Esophagus mucosa (tissue), 1 donor: Measurements from ENCODE around the gene FOS. TPM values are rescaled to one million over a fixed set of nuclear protein-coding genes. Genes with fewer than 3 reads are reported as not detected.
"Not testable (repeated sequence)": the region's sequence is repeated elsewhere in the genome, so short reads cannot be mapped to it uniquely, and the experiment has no call there.

Experiments
- ATAC-seq: fragments of 200-7000 bp; cut with Tn5 transposase; one replicate; pipeline ENCODE4 v1.9.1; 2020
- total RNA-seq: library from RNA; stranded (reverse); gene quantifications from one replicate; pipeline ENCODE4 v1.2.4, GENCODE V29; 2023
- donor health status: DM: yes; HTN: yes; CAD: no.

FOS gene
- total RNA-seq, 1 donor from 2014 or later: 125 TPM

DNA sequence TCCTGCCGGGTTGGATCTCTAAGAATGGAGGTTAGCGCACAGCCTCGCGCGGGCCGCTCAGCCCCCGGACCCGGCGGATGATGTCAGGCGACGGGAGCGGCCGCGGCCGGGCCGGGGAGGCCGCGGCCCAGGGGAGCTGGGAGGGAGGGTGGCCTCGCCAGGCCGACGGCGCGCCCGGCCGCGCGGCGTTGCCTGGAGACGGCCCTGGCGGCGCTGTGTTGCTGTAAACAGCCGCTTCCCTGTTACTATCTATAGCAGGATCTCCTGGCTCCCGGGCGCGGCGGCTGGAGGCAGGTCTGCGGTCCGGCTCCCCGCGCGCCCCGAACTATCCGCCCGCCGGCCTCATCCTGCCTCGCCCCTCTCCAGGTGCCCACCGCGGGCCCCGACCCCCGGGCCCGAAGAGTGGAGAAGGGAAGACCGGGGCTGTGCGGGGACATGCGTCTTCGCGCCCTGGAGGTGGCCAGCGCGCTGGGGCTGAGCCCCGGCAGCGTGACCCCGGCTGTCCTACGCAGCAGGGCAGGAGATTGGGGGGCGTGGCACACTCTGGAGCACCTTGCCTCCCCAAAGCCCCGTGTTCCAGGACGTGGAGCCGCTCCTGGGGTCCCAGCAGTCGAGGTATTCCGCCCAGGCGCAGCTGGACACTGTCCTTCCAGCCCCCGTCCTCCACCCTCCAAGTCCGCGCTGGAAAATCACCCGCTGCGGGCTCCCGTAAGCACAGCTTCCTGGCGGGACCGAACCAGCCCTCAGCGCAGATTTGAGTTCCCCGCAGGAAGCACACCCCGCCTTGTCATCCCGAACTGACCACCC lies 1.4 kb upstream of the FOS start:
- ATAC-seq: peak; percentile 53

DNA sequence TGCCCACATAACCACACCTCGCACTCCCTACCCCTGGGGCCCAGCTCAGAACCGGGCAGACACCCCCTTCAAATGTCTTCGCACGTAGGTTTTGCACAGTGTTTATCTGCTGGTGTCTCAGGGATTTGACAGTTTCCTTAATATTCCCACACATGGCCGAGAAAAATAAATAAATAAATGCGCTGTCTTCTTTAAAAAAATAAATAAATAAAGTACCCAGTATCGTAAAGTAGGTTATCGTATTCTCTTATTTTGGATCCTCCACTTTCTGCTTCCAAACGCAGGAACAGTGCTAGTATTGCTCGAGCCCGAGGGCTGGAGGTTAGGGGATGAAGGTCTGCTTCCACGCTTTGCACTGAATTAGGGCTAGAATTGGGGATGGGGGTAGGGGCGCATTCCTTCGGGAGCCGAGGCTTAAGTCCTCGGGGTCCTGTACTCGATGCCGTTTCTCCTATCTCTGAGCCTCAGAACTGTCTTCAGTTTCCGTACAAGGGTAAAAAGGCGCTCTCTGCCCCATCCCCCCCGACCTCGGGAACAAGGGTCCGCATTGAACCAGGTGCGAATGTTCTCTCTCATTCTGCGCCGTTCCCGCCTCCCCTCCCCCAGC lies 710 bp upstream of the FOS start:
- no peak for ATAC-seq

DNA sequence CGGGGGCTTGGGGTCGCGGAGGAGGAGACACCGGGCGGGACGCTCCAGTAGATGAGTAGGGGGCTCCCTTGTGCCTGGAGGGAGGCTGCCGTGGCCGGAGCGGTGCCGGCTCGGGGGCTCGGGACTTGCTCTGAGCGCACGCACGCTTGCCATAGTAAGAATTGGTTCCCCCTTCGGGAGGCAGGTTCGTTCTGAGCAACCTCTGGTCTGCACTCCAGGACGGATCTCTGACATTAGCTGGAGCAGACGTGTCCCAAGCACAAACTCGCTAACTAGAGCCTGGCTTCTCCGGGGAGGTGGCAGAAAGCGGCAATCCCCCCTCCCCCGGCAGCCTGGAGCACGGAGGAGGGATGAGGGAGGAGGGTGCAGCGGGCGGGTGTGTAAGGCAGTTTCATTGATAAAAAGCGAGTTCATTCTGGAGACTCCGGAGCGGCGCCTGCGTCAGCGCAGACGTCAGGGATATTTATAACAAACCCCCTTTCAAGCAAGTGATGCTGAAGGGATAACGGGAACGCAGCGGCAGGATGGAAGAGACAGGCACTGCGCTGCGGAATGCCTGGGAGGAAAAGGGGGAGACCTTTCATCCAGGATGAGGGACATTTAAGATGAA lies 630 bp downstream of the FOS start:
- ATAC-seq: no peak

DNA sequence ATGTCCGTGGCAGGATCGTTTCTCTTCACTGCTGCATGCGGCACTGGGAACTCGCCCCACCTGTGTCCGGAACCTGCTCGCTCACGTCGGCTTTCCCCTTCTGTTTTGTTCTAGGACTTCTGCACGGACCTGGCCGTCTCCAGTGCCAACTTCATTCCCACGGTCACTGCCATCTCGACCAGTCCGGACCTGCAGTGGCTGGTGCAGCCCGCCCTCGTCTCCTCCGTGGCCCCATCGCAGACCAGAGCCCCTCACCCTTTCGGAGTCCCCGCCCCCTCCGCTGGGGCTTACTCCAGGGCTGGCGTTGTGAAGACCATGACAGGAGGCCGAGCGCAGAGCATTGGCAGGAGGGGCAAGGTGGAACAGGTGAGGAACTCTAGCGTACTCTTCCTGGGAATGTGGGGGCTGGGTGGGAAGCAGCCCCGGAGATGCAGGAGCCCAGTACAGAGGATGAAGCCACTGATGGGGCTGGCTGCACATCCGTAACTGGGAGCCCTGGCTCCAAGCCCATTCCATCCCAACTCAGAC lies 1.2 kb downstream of the FOS start:
- ATAC-seq: no peak

DNA sequence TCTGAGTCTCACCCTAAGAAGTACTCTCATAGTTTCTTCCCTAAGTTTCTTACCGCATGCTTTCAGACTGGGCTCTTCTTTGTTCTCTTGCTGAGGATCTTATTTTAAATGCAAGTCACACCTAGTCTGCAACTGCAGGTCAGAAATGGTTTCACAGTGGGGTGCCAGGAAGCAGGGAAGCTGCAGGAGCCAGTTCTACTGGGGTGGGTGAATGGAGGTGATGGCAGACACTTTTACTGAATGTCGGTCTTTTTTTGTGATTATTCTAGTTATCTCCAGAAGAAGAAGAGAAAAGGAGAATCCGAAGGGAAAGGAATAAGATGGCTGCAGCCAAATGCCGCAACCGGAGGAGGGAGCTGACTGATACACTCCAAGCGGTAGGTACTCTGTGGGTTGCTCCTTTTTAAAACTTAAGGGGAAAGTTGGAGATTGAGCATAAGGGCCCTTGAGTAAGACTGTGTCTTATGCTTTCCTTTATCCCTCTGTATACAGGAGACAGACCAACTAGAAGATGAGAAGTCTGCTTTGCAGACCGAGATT lies 1.7 kb downstream of the FOS start:
- ATAC-seq: no peak

DNA sequence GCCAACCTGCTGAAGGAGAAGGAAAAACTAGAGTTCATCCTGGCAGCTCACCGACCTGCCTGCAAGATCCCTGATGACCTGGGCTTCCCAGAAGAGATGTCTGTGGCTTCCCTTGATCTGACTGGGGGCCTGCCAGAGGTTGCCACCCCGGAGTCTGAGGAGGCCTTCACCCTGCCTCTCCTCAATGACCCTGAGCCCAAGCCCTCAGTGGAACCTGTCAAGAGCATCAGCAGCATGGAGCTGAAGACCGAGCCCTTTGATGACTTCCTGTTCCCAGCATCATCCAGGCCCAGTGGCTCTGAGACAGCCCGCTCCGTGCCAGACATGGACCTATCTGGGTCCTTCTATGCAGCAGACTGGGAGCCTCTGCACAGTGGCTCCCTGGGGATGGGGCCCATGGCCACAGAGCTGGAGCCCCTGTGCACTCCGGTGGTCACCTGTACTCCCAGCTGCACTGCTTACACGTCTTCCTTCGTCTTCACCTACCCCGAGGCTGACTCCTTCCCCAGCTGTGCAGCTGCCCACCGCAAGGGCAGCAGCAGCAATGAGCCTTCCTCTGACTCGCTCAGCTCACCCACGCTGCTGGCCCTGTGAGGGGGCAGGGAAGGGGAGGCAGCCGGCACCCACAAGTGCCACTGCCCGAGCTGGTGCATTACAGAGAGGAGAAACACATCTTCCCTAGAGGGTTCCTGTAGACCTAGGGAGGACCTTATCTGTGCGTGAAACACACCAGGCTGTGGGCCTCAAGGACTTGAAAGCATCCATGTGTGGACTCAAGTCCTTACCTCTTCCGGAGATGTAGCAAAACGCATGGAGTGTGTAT lies 2.4 kb downstream of the FOS start:
- no peak for ATAC-seq

DNA sequence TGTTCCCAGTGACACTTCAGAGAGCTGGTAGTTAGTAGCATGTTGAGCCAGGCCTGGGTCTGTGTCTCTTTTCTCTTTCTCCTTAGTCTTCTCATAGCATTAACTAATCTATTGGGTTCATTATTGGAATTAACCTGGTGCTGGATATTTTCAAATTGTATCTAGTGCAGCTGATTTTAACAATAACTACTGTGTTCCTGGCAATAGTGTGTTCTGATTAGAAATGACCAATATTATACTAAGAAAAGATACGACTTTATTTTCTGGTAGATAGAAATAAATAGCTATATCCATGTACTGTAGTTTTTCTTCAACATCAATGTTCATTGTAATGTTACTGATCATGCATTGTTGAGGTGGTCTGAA lies 3.0 kb downstream of the FOS start:
- ATAC-seq: no peak

DNA sequence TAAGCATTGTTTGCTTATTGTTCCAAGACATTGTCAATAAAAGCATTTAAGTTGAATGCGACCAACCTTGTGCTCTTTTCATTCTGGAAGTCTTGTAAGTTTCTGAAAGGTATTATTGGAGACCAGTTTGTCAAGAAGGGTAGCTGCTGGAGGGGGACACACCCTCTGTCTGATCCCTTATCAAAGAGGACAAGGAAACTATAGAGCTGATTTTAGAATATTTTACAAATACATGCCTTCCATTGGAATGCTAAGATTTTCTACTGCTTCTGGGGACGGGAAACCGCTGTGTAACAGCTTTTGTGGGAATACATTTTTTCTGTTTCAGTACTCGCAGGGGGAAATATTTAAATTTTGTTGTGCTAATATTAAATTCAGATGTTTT lies 3.5 kb downstream of the FOS start:
- no peak for ATAC-seq

DNA sequence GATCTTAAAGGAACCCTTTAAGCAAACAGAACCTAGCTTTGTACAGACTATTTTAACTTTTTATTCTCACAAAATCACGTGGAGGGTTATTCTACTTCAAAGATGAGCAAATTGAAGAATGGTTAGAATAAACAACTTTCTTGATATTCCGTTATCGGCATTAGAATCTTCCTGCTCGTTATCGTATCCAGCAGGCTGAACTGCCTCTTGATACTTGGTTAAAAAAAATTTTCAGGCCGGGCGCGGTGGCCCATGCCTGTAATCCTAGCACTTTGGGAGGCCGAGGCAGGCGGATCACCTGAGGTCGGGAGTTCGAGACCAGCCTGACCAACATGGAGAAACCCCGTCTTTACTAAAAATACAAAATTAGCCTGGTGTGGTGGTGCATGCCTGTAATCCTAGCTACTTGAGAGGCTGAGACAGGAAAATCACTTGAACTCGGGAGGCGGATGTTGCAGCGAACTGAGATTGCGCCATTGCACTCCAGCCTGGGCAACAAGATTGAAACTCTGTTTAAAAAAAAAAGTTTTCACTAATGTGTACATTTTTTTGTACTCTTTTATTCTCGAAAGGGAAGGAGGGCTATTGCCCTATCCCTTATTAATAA lies 4.0 kb downstream of the FOS start:
- ATAC-seq: not testable (repeated sequence)

DNA sequence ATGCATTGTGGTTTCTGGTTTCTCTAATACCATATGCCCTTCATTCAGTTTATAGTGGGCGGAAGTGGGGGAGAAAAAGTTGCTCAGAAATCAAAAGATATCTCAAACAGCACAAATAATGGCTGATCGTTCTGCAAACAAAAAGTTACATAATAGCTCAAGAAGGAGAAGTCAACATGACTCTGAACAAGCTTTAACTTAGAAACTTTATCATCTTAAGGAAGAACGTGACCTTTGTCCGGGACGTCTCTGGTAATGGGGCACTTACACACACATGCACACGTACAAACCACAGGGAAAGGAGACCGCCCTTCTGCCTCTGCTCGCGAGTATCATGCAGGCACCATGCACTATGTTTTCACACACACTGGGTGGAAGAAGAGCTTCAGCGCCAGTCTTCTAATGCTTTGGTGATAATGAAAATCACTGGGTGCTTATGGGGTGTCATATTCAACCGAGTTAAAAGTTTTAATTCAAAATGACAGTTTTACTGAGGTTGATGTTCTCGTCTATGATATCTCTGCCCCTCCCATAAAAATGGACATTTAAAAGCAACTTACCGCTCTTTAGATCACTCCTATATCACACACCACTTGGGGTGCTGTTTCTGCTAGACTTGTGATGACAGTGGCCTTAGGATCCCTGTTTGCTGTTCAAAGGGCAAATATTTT lies 4.7 kb downstream of the FOS start:
- peak; percentile 21 for ATAC-seq

DNA sequence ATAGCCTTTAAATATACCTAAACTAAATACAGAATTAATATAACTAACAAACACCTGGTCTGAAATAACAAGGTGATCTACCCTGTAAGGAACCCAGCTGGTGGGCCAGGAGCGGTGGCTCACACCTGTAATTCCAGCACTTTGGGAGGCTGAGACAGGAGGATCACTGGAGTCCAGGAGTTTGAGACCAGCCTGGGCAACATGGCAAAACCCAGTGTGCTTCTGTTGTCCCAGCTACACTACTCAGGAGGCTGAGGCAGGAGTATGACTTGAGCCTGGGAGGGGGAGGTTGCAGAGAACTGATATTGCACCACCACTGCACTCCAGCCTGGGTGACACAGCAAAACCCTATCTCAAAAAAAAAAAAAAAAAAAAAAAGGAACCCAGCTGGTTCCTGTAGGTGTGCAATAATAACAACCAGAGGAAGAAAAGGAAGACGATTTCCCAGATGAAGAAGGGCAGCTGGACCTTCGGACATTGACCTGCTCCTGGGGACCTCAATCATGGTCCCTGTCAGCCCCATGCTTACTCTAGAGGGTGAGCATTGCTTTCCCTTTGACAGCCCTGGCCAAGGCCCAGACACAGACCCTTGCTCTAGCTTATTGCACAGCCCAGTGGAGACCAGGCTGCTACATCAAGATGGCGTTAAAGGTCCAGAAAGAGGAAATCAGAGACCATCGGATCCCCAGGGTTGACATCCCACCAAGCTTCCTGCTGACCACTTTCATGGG lies 5.4 kb downstream of the FOS start:
- ATAC-seq: peak; percentile 40

DNA sequence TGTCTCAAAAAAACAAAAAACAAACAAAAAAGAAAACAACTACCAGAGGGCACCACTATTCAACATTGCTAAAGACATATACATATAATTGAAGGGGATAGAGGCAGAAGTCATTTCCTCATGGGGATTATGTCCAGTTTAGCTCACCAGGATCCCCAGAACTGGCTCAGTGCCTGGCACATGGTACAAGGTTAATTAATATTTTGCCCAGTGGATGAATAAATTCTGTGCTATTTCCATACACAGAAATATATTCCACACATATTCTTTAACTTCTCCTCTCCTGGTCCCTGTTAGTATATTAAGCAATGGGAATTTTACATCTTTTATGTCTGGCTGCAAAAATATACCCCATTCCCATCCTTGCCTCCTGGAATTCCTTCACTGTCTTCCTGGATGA lies 6.7 kb downstream of the FOS start:
- ATAC-seq: no peak

DNA sequence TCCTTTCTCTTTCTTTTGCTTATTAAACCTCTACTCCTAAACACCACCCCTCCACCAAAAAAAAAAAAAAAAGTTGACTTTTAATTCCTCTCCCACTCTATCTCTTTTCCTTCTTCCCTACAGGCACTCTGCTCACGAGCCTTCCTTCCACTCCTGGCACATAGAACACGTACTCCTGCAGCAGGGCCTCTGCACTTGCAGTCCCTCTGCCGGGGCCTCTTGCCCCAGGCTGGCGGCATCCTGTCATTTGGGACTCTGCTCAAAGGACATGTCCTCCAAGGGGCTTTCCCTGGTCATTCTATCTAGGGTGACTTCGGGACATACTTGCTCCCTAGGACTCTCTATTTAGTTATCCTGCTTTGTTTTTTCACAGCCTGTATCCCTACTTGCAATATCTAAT lies 7.7 kb downstream of the FOS start:
- no peak for ATAC-seq

DNA sequence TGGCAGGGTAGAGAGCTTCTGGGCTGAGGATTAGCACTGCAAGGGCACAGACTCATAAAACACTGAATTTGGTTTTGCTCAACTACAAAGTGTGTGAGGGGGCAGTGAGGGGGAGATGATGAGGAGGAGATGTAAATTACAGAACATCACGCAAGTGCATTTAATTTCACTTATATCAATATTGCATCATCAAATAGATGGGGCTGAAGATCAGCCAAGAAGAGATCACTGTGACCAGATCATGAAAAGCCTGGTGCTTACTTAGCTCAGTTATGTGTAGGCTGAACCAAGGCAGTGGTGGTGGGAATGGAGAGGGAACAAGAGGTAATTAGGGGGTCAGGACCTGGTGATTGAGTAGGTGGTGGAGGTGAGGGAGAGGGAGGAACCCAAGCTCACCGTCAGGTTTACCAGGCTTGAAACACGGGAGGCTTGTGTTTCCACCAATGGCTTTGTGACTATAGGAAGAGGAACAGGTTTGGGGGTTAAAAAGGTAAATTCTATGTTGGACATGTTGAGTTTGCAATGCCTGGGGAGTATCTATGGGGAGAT lies 11.3 kb downstream of the FOS start:
- no peak for ATAC-seq

DNA sequence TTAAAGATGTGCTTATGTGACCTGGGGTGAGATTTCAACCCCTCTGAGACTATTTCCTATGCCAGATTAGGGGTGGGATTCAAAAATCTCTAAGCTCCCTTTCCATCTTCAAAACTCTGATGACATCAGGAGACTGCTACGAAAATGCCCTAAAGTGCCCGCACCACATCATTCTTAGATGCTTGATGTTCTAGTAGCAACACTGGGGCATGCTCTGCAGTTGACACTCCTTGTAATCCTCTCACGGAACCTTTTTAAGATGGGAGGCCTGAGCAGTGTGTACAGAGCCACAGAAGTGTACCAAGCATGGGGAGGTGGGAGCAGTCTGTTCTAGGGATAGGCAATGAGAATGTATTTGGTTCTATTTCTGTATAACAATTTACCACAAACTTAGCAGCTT lies 12.2 kb downstream of the FOS start:
- no peak for ATAC-seq

DNA sequence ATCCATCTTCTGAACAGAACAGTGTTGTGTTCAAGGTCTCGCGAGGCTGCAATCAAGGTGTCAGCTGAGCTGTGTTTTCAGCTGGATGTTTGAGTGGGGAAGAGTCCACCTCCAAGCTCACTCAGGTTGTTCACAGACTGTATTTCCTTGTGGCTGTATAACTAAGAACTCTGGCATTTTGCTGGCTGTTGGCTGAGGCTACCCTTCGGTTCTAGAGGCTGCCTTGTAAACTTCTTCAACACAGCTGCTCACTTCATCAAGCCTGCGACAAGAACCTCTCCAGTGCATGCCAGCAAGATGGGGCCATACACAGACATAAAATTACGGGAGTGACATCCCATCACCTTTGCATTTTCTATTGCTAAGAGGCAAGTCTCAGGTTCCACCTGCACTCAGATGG lies 12.7 kb downstream of the FOS start:
- no peak for ATAC-seq

DNA sequence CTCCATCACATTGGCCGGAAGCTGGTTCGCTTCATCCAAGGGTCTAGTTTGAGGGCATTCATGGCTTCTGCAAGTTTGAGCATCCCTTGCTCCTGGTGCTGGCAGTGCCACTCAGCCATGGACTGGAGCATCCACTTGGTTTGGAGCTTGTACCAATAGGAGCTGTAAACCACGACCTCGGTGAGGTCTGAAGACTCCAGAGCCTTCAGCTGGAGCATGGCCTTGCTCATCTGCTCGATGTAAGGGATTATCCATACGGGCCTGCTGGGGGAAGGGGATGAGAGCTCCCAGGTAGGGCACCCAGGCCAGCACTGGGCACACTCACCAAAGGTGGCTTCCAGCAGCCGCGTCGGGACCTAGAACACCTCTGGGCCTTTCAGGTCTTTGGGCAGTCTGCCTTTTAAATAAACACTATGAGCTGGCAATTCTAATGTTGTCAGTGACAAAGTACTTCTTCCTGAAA lies 13.5 kb downstream of the FOS start:
- no peak for ATAC-seq

DNA sequence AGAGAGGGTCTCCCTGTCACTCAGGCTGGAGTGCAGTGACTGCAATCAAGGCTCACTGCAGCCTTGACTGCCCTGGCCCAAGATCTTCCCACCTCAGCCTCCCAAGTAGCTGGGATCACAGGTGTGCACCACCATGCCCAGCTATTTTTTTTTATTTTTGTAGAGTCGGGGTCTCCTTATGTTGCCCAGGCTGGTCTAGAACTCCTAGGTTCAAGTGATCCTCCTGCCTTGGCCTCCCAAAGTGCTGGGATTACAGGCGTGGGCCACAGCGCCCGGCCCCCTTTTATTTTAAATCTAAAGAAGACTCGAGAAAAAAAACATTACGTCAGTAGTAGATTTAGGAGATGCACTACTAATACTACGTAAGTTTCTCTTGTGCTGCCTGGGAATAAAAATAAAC lies 14.3 kb downstream of the FOS start:
- no peak for ATAC-seq

DNA sequence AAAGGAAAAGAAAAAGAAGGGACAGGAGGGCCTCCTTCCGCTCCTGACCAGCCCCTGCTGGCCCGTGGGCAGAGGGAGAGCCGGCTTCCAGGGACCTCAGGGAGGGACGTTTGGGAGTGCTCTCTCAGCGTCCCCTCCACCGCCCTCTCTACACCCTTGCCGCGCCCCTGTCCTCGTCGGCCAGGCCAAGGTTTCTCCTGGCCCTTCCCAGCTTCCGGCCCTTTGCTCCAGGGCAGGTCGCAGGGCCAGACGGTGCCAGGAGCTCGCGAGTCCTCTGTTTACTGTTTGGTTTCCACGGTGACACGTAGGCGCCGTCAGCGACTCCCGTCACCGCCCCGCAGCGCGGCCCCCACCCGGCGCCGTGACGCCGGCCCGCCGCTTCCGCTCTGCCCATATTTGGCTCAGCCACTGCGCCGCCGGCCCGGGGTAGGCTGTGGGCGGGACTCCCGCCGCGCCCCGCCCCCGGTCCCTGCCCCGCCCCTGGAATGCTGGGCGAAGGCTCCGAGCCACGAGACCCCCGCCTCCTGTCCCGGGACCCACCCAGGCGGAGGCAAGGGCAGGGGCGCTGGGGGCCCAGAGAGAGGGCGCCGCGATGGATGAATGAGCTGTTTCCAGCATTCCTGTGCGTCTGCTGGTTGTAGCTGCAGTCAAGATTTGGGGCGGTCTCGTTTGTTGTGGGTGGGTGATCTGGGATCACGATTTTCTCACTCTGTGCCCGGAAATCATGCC lies 15.5 kb downstream of the FOS start:
- peak; percentile 92 for ATAC-seq

DNA sequence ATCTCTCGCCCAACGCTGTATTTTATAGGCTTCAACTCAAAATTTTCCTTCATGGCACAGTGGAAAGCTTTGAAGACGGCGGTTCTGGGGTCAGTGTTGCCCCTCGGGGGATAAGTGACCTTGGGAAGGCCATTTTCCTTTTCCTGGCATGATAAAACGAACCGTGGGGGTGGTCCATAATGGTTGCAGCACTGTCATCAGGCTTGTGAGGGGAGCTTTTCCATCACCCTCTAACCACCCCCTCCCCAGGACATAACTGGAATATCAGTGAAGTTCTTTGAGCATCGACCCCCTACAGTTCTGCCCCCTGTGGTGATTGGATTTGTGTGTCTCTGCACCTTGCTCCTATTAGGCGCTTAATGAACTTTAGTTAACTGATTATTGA lies 16.0 kb downstream of the FOS start:
- no peak for ATAC-seq
